K562 (cell line): Measurements from ENCODE around the gene FGF21. TPM values are rescaled to one million over a fixed set of nuclear protein-coding genes. Genes with fewer than 3 reads are reported as not detected.
"Not testable (repeated sequence)": the region's sequence is repeated elsewhere in the genome, so short reads cannot be mapped to it uniquely, and the experiment has no call there.

Experiments used
- ATAC-seq: fragments of 200-7000 bp; cut with Tn5 transposase; 3 replicates; pipeline ENCODE4 v1.9.1; 2020; ENCODE audit warnings: moderate library complexity
- BruUV-seq: library from RNA; stranded (reverse); fragments of 400-500 nt; replicated peaks from 2 replicates; lab custom pipeline; 2021; lab: Mats Ljungman, UMichigan
- CTCF ChIA-PET: fragments of 300-600 bp; formaldehyde crosslinking; extraction: SDS; loops from one replicate; lab custom pipeline; 2021; ENCODE audit warnings: low intra/inter-chr PET ratio; lab: Yijun Ruan, JAX
- POLR2A ChIA-PET: fragments of 300-600, 350-650 bp; sonication (Branson Sonifier 250); formaldehyde crosslinking; extraction: SDS; loops from one replicate; lab custom pipeline; 2021; ENCODE audit warnings: antibody characterized with exemption, inconsistent platforms; lab: Yijun Ruan, JAX
- DNase-seq, 4 experiments: peaks; one replicate each; pipeline versions ENCODE4 v3.0.0 to v3.0.0-alpha.2; 2011 to 2018; ENCODE audit warnings: low spot score in 3 of 4, mixed read lengths in 3 of 4; ENCODE audit errors: extremely low read depth in 1 of 4
- FAIRE-seq: peaks from 2 replicates; lab custom pipeline; 2011; peaks lifted over from hg19 to GRCh38; lab: Jason Lieb, UNC
- H2AFZ ChIP-seq: 2 replicates; pipeline ENCODE4 v1.6.0; 2011; ENCODE audit warnings: low read depth, low read length, control low read depth, inconsistent platforms
- H3K27ac ChIP-seq: fragments of 200-600 bp; 3 replicates; pipeline ENCODE4 v1.8.0; 2011; ENCODE audit warnings: low read depth, mild to moderate bottlenecking, control low read depth, inconsistent platforms, low read length, moderate library complexity, mixed read lengths; ENCODE audit errors: extremely low read depth
- H3K27me3 ChIP-seq, 2 experiments: fragments of 300-600 bp in 1 of 2; 2 replicates in 1 of 2; 3 replicates in 1 of 2; pipeline versions ENCODE4 v1.6.0 to v1.8.0; 2011; ENCODE audit warnings: inconsistent platforms in 2 of 2, low read length in 2 of 2, mild to moderate bottlenecking in 1 of 2, mixed read lengths in 1 of 2, moderate library complexity in 1 of 2; ENCODE audit not compliant: control insufficient read depth in 2 of 2, insufficient read depth in 2 of 2
- H3K36me3 ChIP-seq: fragments of 300-600 bp; 3 replicates; pipeline ENCODE4 v1.8.0; 2011; ENCODE audit warnings: mild to moderate bottlenecking, low read length, inconsistent platforms; ENCODE audit not compliant: control insufficient read depth, insufficient read depth
- H3K4me1 ChIP-seq, 2 experiments: fragments of 200-600 bp in 1 of 2; replicated peaks in 1 of 2; 2 replicates in 1 of 2; 3 replicates in 1 of 2; pipeline versions ENCODE4 v1.5.1 to v1.8.0; 2011; ENCODE audit warnings: inconsistent platforms in 2 of 2, low read length in 2 of 2, mild to moderate bottlenecking in 1 of 2, mixed read lengths in 1 of 2, moderate library complexity in 1 of 2; ENCODE audit not compliant: control insufficient read depth in 2 of 2, insufficient read depth in 2 of 2
- H3K4me2 ChIP-seq: 2 replicates; pipeline ENCODE4 v1.6.1; 2011; ENCODE audit warnings: low read length, control low read depth, inconsistent platforms, mixed read lengths; ENCODE audit not compliant: insufficient read depth
- H3K4me3 ChIP-seq: fragments of 200-600 bp; sonication (generic), shearing (Covaris generic); 2 replicates; pipeline ENCODE4 v1.5.1; 2016; ENCODE audit warnings: control low read depth, inconsistent platforms
- H3K79me2 ChIP-seq: fragments of 200-600 bp; 3 replicates; pipeline ENCODE4 v1.8.0; 2011; ENCODE audit warnings: low read length, inconsistent platforms; ENCODE audit not compliant: control insufficient read depth, insufficient read depth
- H3K9ac ChIP-seq, 2 experiments: 2 replicates each; pipeline versions ENCODE4 v1.6.0 to v1.6.1; 2011; ENCODE audit warnings: low read depth in 2 of 2, low read length in 2 of 2, control low read depth in 1 of 2, inconsistent platforms in 1 of 2, mild to moderate bottlenecking in 1 of 2, mixed read lengths in 1 of 2; ENCODE audit not compliant: insufficient read depth in 1 of 2
- H3K9me1 ChIP-seq: one replicate; pipeline ENCODE4 v1.6.0; 2011; ENCODE audit warnings: inconsistent platforms, mild to moderate bottlenecking, low read length, moderate library complexity; ENCODE audit not compliant: control insufficient read depth, insufficient read depth
- H3K9me3 ChIP-seq: replicated peaks from 2 replicates; pipeline ENCODE4 v1.5.1; 2011; ENCODE audit warnings: low read depth, low read length, inconsistent platforms; ENCODE audit not compliant: control insufficient read depth, insufficient read depth
- H4K20me1 ChIP-seq: replicated peaks from 2 replicates; pipeline ENCODE4 v1.6.1; 2011; ENCODE audit warnings: low read length, inconsistent platforms, mixed read lengths; ENCODE audit not compliant: control insufficient read depth, insufficient read depth
- ARID1B ChIP-seq: fragments of 450-650 bp; IDR thresholded peaks from 2 replicates; pipeline ENCODE4 v1.6.1; 2016; ENCODE audit warnings: antibody characterized with exemption, mild to moderate bottlenecking, inconsistent platforms
- CBFA2T2 ChIP-seq: fragments of 450-650 bp; conservative IDR thresholded peaks from 2 replicates; pipeline ENCODE4 v1.6.1; 2017; ENCODE audit warnings: mild to moderate bottlenecking
- CBFA2T3 ChIP-seq: fragments of 450-650 bp; IDR thresholded peaks from 2 replicates; pipeline ENCODE4 v1.6.1; 2017
- DPF2 ChIP-seq: fragments of 450-650 bp; IDR thresholded peaks from 2 replicates; pipeline ENCODE4 v1.6.1; 2016
- EP300 ChIP-seq: IDR thresholded peaks from 2 replicates; pipeline ENCODE4 v1.6.1; 2012; ENCODE audit warnings: low read length, improper control_type of control experiment
- MTA2 ChIP-seq: fragments of 450-650 bp; IDR thresholded peaks from 2 replicates; pipeline ENCODE4 v1.6.1; 2016; ENCODE audit warnings: low read depth
- NCOR1 ChIP-seq: fragments of 450-650 bp; IDR thresholded peaks from 2 replicates; pipeline ENCODE4 v1.6.1; 2016; ENCODE audit warnings: mild to moderate bottlenecking, moderate library complexity
- NFIC ChIP-seq: fragments of 450-650 bp; IDR thresholded peaks from 2 replicates; pipeline ENCODE4 v1.6.1; 2017; ENCODE audit warnings: mild to moderate bottlenecking, inconsistent platforms
- SMARCA4 ChIP-seq: fragments of 450-650 bp; IDR thresholded peaks from 2 replicates; pipeline ENCODE4 v1.6.1; 2016
- TAL1 ChIP-seq: fragments of 450-650 bp; IDR thresholded peaks from 2 replicates; pipeline ENCODE4 v1.6.1; 2016; ENCODE audit warnings: mild to moderate bottlenecking
- TCF3 ChIP-seq: sonication (generic); formaldehyde crosslinking; IDR thresholded peaks from 2 replicates; pipeline ENCODE4 v1.4.0; 2020; ENCODE audit warnings: mild to moderate bottlenecking, missing genetic modification reagents
- TEAD4 ChIP-seq, 2 experiments: sonication (generic) in 1 of 2; formaldehyde crosslinking in 1 of 2; IDR thresholded peaks; 2 replicates each; pipeline versions ENCODE4 v1.6.1 to v1.8.0; 2012 to 2022; ENCODE audit warnings: borderline replicate concordance in 1 of 2, inconsistent platforms in 1 of 2, low read length in 1 of 2, mild to moderate bottlenecking in 1 of 2, missing genetic modification reagents in 1 of 2
- ZBTB11 ChIP-seq, 3 experiments: fragments of 200-800 bp in 1 of 3; fragments of 250-450 bp in 1 of 3; fragments of 450-650 bp in 1 of 3; sonication (Bioruptor Pico) in 1 of 3; sonication (Bioruptor generic) in 1 of 3; formaldehyde crosslinking in 1 of 3; IDR thresholded peaks; 2 replicates each; pipeline versions ENCODE4 v1.6.1 to v1.8.0; 2016 to 2022; ENCODE audit warnings: mild to moderate bottlenecking in 2 of 3, missing genetic modification characterization in 2 of 3, missing compliant biosample characterization in 1 of 3, moderate library complexity in 1 of 3
- ZNF239 ChIP-seq: fragments of 250-450 bp; sonication (Bioruptor Pico); IDR thresholded peaks from 2 replicates; pipeline ENCODE4 v1.4.0; 2020; ENCODE audit warnings: mild to moderate bottlenecking
- ZNF592 ChIP-seq: fragments of 450-650 bp; IDR thresholded peaks from 2 replicates; pipeline ENCODE4 v1.6.1; 2017; ENCODE audit warnings: antibody characterized with exemption, mild to moderate bottlenecking
- WGBS: fragments of 100-300 bp; shearing (Covaris generic); methylation state at CpG from one replicate; pipeline ENCODE4 v1.1.6; 2016; ENCODE audit warnings: low coverage, mixed read lengths; ENCODE audit not compliant: insufficient coverage; ENCODE audit errors: missing lambda C conversion rate; 5-methylcytosine and 5-hydroxymethylcytosine counted together
- in situ Hi-C: fragments of 300-500 bp; cut with MboI; formaldehyde crosslinking; loops from 4 replicates; pipeline ENCODE4 v1.15.0; 2018; ENCODE audit warnings: inconsistent platforms, mixed read lengths
- intact Hi-C: fragments of 100-400 bp; cut with micrococcal nuclease; formaldehyde crosslinking; loops from 2 replicates; pipeline ENCODE4 v1.14.2; 2022
- polyA plus RNA-seq, 8 experiments: library from polyadenylated mRNA; depleted of rRNA in 4 of 8; stranded (reverse) in 5 of 8; unstranded in 3 of 8; fragments of >200 nt; fragmentation: Nextera tagmentation in 2 of 8; fragmentation: Illumina TruSeq in 1 of 8; extraction: Ambion mirVana in 2 of 8; extraction: Trizol in 1 of 8; gene quantifications; 2 replicates each; pipeline versions ENCODE4 v1.2.1 to v1.2.3, GENCODE V29; 2011 to 2014; ENCODE audit warnings: inconsistent platforms in 1 of 8, missing spikeins in 1 of 8
- total RNA-seq, 7 experiments: library from RNA; depleted of rRNA in 6 of 7; stranded (reverse); fragments of >200 nt in 6 of 7; fragmentation: Illumina TruSeq in 2 of 7; extraction: Trizol in 2 of 7; gene quantifications; 2 replicates each; pipeline versions ENCODE4 v1.2.1 to v1.2.3, GENCODE V29; 2011 to 2021; ENCODE audit warnings: low replicate concordance in 1 of 7

The FGF21 gene
- total and polyA plus RNA-seq, 9 of the 15 experiments (the other 6 are each of a cell fraction or from before 2014, with no cell fraction given): 0.04 to 0.77 (median 0.09) TPM; not detected in 6

GRCh38 chr19:48765816-48766215, 10.5 kb downstream of the FGF21 start:
- CTCF ChIA-PET: interaction anchor here (0.7 kb wide), 1 partner anchor 74 kb away, joined by 3 read pairs; no protein-coding TSS in a partner anchor
- POLR2A ChIA-PET; intact Hi-C loops; H3K9me3 ChIP-seq; in situ Hi-C loops; H3K9me1 ChIP-seq; H3K79me2 ChIP-seq; H3K27me3 ChIP-seq; BruUV-seq; H3K36me3 ChIP-seq; H3K27ac ChIP-seq; H4K20me1 ChIP-seq; H3K4me3 ChIP-seq; TF ChIP-seq TEAD4 (CRISPR knock-in tag; IDR thresholded peaks at IDR 0.05; ENCODE audit: borderline replicate concordance): not testable (repeated sequence)
- TF ChIP-seq ARID1B (peak; percentile 82), TEAD4 (IDR thresholded peaks at IDR 0.05; ENCODE audit: low read length) (peak; percentile 11; the same call in 1 of the 2 replicates), NFIC (peak; percentile 75), CBFA2T3 (peak; percentile 67), CBFA2T2 (peak; percentile 35), ZNF592 (peak; percentile 39), DPF2 (peak; percentile 76), ZNF239 (peak; percentile 58; the same call in 1 of the 2 replicates), NCOR1 (peak; percentile 46; the same call in 1 of the 2 replicates), TCF3 (CRISPR knock-in tag) (peak; percentile 45), TAL1 (peak; percentile 57; the same call in 1 of the 2 replicates), MTA2 (0 out of 2 replicates have a peak, but pooled peaks have one; percentile 46), SMARCA4 (0 out of 2 replicates have a peak, but pooled peaks have one; percentile 45), EP300 (peak; percentile 35; the same call in 1 of the 2 replicates), ZBTB11 (CRISPR knock-in tag; IDR thresholded peaks at IDR 0.05) (peak in 1 of 3 experiments; percentile 44; a peak in 1 of 6 replicates)
- Histone ChIP-seq H3K4me2 (peak overlapping the region; percentile 9; the same call in 1 of the 2 replicates), H2AFZ (peak overlapping the region; percentile 62), H3K9ac (peak overlapping the region; percentile 35 to 53; a peak in 1 of 4 replicates), H3K4me1 (peaks cover 5 to 23% of the 10 kb centered on the region in 2 experiments; a peak in 4 of 5 replicates)
- 6% methylated on average over 5 of the region's 5 CpGs for WGBS
- peak; percentile 90 for FAIRE-seq
- DNase-seq: peak in 3 of 4 experiments; percentile 10 to 72 (median 52)
- ATAC-seq: peak; percentile 82
